Osteoblast (primary cell): ENCODE measurements around the gene TARS1. TPM values are rescaled to one million over a fixed set of nuclear protein-coding genes. Genes with fewer than 3 reads are reported as not detected.

Source experiments
- DNase-seq: peaks from one replicate; pipeline ENCODE4 v3.0.0; 2011; ENCODE audit warnings: low spot score, mixed read lengths; ENCODE audit not compliant: insufficient read length; ENCODE audit errors: missing footprints
- H2AFZ ChIP-seq: 2 replicates; pipeline ENCODE4 v1.6.0; 2011; ENCODE audit warnings: mild to moderate bottlenecking, low read length
- H3K27ac ChIP-seq: 2 replicates; pipeline ENCODE4 v1.5.1; 2011; ENCODE audit warnings: mild to moderate bottlenecking, low read depth, low read length, moderate library complexity
- H3K27me3 ChIP-seq: 2 replicates; pipeline ENCODE4 v1.6.0; 2012; ENCODE audit warnings: mild to moderate bottlenecking, control low read depth, inconsistent platforms, low read length, moderate library complexity; ENCODE audit not compliant: insufficient read depth
- H3K36me3 ChIP-seq: 2 replicates; pipeline ENCODE4 v1.5.1; 2011; ENCODE audit warnings: mild to moderate bottlenecking, low read length, control low read depth, moderate library complexity; ENCODE audit not compliant: insufficient read depth
- H3K4me1 ChIP-seq: 2 replicates; pipeline ENCODE4 v1.5.1; 2011; ENCODE audit warnings: mild to moderate bottlenecking, low read length, control low read depth, moderate library complexity; ENCODE audit not compliant: insufficient read depth
- H3K4me2 ChIP-seq: 2 replicates; pipeline ENCODE4 v1.6.0; 2011; ENCODE audit warnings: mild to moderate bottlenecking, low read length; ENCODE audit not compliant: insufficient read depth
- H3K4me3 ChIP-seq: fragments of 200-600 bp; sonication (generic); 3 replicates; pipeline ENCODE4 v1.5.1; 2012; ENCODE audit warnings: mild to moderate bottlenecking, low read length, inconsistent platforms; ENCODE audit not compliant: insufficient read depth
- H3K79me2 ChIP-seq: 2 replicates; pipeline ENCODE4 v1.6.0; 2012; ENCODE audit warnings: mild to moderate bottlenecking, low read length, control low read depth, inconsistent platforms; ENCODE audit not compliant: insufficient read depth
- H3K9me3 ChIP-seq: 2 replicates; pipeline ENCODE4 v1.5.1; 2011; ENCODE audit warnings: low read depth, low read length, control low read depth
- H4K20me1 ChIP-seq: 2 replicates; pipeline ENCODE4 v1.6.0; 2012; ENCODE audit warnings: mild to moderate bottlenecking, low read length, control low read depth; ENCODE audit not compliant: insufficient read depth
- total RNA-seq: library from RNA; depleted of rRNA; stranded (reverse); fragments of >200 nt; gene quantifications from 2 replicates; pipeline ENCODE4 v1.2.3, GENCODE V29; 2012
- TF ChIP-seq, protein P1 (sequence below): IDR thresholded peaks from 2 replicates; pipeline ENCODE4 v1.5.1; 2011; ENCODE audit warnings: mild to moderate bottlenecking, low read depth, low read length, moderate library complexity; ENCODE audit errors: extremely low read depth

The TARS1 gene
- total RNA-seq, 1 donor = 353 TPM

DNA sequence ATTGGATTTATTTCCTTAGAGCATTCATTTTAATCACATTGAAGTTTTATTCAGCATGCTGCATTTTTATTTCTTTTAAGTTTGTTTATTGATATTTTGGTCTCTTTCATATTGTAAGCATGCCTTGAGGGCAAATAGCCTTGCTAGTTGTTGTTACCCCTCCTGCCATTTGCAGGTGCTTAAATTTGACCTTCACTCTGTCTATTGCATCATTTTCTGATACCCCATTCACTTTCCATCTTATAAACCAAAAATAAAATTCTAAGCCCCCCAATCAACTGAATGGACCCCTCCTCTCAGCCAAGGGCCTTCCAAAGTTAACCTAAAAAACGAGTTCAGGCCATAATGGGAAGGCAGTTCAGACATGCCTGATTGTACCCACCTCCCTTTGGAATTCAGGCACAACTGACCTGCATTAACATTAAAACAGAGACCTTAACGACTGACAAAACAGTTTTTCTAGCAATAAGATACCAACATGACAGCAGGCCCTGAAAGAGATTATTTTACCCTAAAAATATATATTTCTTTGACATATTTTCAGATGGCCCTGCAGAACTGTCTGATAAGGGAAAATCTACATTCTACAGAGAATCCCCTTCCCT lies 32.1 kb downstream of the TARS1 start:
- Histone ChIP-seq H3K4me3 (no peak overlapping the region), H2AFZ (no peak overlapping the region), H3K27me3 (no peaks in the 10 kb centered on the region), H3K27ac (no peak overlapping the region), H3K36me3 (peaks cover 73% of the 10 kb centered on the region), H3K4me1 (peaks cover 2% of the 10 kb centered on the region), H3K9me3 (no peaks in the 10 kb centered on the region), H3K79me2 (no peaks in the 10 kb centered on the region), H3K4me2 (no peak overlapping the region), H4K20me1 (peaks cover 6% of the 10 kb centered on the region)
- no peak for DNase-seq
- TF ChIP-seq, protein P1, sequence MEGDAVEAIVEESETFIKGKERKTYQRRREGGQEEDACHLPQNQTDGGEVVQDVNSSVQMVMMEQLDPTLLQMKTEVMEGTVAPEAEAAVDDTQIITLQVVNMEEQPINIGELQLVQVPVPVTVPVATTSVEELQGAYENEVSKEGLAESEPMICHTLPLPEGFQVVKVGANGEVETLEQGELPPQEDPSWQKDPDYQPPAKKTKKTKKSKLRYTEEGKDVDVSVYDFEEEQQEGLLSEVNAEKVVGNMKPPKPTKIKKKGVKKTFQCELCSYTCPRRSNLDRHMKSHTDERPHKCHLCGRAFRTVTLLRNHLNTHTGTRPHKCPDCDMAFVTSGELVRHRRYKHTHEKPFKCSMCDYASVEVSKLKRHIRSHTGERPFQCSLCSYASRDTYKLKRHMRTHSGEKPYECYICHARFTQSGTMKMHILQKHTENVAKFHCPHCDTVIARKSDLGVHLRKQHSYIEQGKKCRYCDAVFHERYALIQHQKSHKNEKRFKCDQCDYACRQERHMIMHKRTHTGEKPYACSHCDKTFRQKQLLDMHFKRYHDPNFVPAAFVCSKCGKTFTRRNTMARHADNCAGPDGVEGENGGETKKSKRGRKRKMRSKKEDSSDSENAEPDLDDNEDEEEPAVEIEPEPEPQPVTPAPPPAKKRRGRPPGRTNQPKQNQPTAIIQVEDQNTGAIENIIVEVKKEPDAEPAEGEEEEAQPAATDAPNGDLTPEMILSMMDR = no peak

DNA sequence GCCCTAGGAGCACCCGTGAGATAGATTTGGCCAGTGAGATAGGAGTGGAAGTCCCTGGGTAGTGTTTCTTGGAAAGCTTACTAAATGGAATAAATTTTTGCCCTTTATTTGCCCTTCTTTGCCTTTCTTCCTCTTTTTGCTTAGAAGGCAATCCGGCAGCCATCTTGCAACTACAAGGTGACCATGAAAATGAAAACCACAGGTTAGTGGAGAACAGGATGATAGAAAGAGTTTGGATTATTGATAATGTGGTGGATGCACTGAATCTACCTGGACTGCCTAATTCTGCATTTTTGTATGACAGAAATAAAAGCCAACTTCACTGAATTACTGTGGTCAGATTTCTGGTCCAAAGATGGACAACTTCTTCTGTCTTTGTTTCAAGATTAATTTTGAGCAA lies 33.2 kb downstream of the TARS1 start:
- Histone ChIP-seq H4K20me1 (peaks cover 6% of the 10 kb centered on the region), H3K27me3 (no peaks in the 10 kb centered on the region), H3K36me3 (peaks cover 62% of the 10 kb centered on the region), H3K27ac (no peak overlapping the region), H2AFZ (no peak overlapping the region), H3K79me2 (no peaks in the 10 kb centered on the region), H3K4me2 (no peak overlapping the region), H3K4me3 (no peak overlapping the region), H3K9me3 (no peaks in the 10 kb centered on the region), H3K4me1 (peaks cover 5% of the 10 kb centered on the region)
- no peak for DNase-seq
- TF ChIP-seq, protein P1 = no peak

- H3K36me3 ChIP-seq = peaks cover 53% of the 10 kb centered on the region
- no peak overlapping the region for H2AFZ ChIP-seq
- H3K27ac ChIP-seq = no peak overlapping the region
- no peaks in the 10 kb centered on the region for H3K27me3 ChIP-seq
- no peak for DNase-seq
- peaks cover 11% of the 10 kb centered on the region for H3K4me1 ChIP-seq
- no peaks in the 10 kb centered on the region for H3K79me2 ChIP-seq
- no peaks in the 10 kb centered on the region for H3K9me3 ChIP-seq
- H4K20me1 ChIP-seq = peaks cover 6% of the 10 kb centered on the region
- H3K4me2 ChIP-seq = no peak overlapping the region
- TF ChIP-seq, protein P1 = no peak
- H3K4me3 ChIP-seq = no peak overlapping the region
Observed at GRCh38 chr5:33474931-33475499, 34.2 kb downstream of the TARS1 start.

DNA sequence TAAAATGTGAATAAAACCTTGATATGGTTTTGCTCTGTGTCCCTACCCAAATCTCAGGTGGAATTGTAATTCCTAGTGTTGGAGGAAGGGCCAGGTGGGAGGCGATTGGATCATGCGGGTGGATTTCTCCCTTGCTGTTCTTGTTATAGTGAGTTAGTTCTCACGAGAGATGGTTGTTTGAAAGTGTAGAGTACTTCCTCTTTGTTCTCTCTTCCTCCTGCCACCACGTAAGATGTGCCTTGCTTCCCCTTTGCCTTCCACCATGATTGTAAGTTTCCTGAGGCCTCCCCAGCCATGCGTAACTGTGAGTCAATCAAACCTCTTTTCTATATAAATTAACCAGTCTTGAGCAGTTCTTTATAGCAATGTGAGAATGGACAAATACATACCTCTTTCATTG lies 34.9 kb downstream of the TARS1 start:
- H3K4me2 ChIP-seq = no peak overlapping the region
- TF ChIP-seq, protein P1 = no peak
- no peak overlapping the region for H2AFZ ChIP-seq
- no peak overlapping the region for H3K4me3 ChIP-seq
- DNase-seq = no peak
- H4K20me1 ChIP-seq = no peaks in the 10 kb centered on the region
- no peak overlapping the region for H3K27ac ChIP-seq
- H3K27me3 ChIP-seq = no peaks in the 10 kb centered on the region
- no peaks in the 10 kb centered on the region for H3K9me3 ChIP-seq
- peaks cover 11% of the 10 kb centered on the region for H3K4me1 ChIP-seq
- H3K36me3 ChIP-seq = peaks cover 46% of the 10 kb centered on the region
- no peaks in the 10 kb centered on the region for H3K79me2 ChIP-seq
